EH (cell line): ENCODE data around the gene YIPF7.

Source experiments
- DNase-seq: peaks from one replicate; pipeline ENCODE4 v3.0.0-alpha.2; 2015; ENCODE audit warnings: low read depth

The YIPF7 gene

DNA sequence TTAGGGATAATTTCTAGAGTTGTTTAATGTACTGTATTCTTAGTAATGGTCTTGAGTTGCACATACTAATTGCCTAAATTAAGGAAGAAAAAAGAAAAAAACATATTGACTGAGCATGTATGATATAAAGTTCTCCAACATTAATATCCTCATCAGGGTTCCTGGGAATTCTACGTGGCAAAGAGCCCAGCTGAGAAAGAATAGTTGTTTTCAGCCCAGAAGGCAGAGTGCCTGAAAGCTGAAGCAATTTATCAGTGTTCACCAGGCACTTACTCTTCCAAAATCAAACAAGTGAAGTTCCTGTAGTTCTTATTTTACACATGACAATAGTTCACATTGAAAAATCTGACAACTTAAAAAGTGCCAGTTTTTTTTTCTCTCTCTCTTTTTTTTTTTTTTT, 27.7 kb downstream of the YIPF7 start:
- DNase-seq: no peak

DNA sequence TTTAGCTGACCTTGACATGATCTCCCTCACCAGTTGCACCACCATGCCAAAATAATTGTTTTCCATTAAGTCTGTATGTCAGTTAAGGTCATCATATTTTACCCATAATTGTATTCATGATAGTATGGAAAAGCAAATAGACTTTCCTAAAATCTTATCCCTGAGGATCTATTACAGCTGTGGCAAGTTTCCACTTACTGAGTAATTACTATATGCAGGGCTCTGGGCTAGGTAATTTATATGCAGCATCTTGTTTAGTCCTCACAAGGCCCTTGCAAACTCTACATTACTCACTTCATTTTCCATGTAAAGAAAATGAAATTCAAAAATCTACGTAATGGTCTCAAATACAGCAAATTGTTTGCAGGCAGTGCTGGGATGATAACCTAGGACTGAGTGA, 34.8 kb downstream of the YIPF7 start:
- DNase-seq: no peak

DNA sequence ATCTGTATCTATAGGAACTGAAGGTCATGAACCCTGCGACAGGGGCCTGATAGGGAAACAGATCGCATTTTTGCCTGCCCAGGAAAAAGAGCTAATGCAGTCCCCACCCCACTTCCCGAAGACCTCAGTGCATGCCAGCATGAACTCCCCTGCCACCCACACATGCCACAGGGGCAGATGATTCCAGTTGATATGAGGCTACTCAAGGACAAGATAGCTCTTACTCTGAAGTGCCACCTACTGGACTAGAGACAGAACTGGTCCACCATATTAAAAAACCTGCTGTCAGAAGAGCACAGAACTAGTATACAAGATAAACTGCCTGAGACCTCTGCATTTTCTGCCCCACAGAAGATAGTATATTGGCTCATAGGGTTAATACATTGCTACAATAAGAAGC, 68.0 kb downstream of the YIPF7 start:
- DNase-seq: no peak

DNA sequence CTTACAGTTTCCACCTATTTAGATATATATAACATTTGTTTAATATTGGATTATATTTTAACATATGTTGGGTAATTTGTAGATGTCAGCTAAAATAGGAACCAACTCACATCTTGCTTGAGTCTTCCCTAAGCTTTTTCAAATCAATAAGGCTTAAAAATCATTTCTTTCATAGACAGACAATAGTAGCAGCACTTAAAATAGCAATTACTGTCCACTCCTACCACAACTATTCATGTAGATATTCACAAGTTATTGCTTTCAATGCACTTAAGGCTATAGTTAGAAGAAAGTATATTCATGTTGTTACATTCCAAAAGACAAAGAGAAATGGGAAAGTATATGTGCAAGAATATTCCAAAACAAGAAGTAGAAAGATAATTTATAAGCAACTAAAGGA, 71.2 kb downstream of the YIPF7 start:
- no peak for DNase-seq

DNA sequence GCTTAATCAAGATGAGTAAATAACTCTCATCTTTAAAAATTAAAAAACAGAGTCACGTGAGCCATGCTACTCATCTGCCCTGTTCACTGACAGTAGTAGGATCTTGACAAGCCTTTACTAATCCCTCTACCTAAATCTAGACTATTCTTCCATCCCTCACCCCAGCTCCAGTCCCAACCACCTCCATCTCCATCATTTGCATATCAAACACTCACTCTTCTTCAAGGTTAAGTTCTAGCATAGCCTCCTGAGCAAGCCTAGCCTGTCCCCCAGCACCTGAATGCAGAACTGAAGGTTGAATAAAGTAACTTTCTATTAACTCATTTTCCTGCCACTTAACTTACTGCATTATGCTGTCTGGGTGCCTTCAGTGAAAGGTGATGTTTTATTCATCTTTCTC, 72.5 kb downstream of the YIPF7 start:
- no peak for DNase-seq
